LoVo (cell line): ENCODE data around the gene MPRIP.

Experiments
- DNase-seq: peaks from one replicate; pipeline ENCODE4 v3.0.0-alpha.2; 2016; ENCODE audit warnings: low spot score

MPRIP gene

DNA sequence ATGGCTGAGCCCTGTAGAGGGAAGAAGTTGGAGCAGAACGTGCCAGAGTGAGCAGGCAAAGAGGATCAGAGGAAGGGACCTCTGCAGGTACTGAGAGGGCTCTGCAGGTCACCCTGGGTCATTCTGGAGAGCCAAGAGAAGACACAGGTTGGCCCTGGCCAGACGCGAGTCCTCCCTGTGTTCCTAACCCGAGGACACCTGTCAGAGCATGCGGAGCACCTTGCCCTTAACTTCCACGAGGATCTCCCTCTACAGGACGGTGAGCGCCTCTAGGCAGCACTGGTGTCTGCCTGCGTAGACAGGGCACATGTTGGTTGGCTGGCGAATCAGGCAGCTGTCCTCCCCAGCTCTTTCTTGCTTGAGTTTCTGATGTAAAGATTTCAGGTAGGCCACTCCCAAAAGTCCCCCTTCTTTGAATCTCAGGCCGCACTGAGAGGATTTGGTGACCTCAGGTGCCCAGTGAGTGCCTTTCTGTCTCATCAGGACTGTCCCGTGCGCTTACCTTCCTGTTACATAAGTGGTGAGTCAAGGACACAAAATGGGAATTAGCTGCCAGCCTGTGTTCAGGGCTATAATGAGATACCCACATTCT lies 45.3 kb downstream of the MPRIP start:
- DNase-seq, result no peak

DNA sequence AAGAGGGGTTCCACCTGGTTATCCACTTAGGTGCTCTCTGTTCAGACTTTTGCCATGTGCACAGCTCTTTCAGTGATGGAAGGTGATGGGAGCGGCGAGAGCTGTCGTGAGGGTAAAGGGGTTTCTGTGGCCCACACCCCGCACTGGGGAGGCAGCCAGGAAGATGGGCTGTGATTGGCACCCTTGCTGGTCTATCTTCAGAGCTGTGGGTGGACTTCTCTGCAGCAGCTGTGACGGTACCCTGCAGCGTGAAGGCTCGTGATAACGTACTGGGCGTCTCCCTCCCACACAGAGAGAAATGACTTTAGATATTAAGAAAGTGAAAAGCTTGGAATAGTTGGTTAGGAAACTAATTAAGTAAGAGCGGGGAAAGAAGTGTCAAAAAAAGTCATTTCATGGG lies 45.8 kb downstream of the MPRIP start:
- DNase-seq, result no peak

DNA sequence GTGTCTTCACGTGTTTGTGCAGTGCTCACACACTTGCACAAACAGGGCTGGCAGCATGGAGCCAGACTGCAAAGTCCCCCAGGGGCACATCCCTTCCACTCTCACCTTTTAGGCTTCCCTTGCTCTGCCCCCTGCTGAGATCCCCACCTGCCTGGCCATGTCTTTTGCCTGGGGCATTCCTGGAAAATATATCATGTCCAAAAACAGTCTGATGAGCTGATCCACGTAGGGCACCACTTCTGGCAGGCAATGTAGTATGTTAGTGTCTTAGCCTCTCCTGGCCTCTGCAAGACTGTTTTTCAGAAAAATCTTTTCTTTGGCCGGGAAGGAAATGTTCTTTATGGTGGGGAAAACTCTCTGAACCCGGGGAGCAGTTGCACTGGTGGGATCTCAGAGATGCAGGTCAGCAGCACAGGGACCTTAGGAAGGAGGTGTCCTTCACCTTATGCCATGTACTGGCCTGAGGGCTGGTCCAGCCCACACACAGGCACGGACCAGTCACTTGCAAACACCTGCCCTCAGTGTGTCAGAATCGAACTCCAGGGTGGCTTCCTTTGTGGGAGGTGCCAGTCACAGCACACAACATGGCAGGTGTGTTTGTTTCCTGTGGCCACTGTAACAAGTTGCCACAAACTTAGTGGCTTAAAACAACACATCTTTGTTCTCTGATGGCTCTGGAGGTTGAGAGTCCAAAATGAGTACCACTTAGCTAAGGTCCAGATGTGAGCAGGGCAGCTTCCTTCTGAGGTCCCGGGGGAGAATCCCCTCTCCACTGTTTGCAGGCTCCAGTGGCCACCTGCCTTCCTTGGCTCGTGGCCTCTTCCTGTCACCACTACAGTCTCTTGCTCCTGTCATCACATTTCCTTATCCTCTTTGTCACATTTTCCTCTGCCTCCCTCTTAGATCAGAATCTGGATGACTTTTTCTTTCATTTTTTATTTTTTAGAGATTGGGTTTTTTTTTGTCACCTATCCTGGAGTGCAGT lies 46.6 kb downstream of the MPRIP start:
- no peak for DNase-seq

DNA sequence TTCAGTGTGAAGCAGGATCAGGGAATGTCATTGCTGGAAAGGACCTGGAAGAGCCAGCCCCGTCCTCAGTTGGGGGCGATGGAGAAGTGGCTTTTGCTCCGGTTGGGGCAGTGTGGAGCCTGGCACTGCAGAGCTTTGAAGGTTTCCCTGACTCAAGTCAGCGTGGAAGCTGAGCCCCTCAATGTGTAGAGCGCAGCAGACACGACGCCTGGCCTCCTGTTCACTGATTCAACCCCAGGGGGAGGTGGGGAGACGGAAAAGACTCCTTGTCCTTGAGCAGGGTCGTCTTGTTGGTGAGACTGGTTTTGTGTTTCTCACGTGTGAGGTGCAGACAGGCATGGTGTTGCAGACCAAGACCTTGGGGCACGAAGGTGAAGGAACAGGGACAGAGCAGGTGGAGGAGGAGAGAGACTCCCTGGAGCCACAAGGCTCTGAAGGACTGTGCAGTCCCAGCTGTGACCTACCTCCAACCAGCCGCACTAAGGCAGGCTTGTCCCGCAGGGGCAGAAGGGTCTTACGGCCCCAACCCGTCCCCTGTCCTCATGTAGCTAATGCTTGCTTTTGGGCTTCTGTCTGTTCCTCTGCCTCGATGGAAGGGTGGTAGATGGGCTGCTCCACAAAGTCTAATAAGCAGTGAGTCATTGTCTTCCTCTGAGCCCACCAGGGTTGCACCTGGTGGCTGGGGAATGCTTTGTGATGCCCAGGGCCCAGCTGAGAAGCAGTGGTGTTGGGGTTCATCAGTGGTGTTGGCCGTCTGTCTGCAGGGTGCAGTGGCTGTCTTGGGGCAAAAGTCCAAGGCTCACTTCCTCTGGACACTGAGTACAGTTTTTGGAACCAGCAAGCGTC lies 47.8 kb downstream of the MPRIP start:
- DNase-seq, result no peak

DNA sequence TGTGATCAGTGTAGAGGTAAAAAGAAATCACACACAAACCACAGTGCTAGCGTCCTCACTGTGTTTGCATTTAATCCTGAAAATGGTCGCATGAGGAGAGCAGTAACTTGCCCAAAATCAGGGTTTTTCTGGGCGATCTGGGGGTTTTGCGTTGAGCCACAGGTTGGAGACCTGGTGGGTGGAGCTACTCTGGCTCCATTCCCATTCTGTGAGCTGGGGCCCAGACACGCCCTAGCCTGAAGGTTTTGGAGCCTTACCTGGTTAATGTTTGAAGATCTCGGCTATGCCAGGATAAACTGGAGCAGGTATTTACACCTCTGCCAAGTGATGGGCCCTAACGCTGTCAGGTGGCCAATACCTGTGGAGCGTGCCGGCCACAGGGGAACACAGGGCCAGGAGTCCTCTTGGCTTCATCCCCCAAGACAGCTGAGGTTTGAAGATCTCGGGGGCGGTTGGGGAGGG lies 48.4 kb downstream of the MPRIP start:
- DNase-seq, result peak; percentile 82

DNA sequence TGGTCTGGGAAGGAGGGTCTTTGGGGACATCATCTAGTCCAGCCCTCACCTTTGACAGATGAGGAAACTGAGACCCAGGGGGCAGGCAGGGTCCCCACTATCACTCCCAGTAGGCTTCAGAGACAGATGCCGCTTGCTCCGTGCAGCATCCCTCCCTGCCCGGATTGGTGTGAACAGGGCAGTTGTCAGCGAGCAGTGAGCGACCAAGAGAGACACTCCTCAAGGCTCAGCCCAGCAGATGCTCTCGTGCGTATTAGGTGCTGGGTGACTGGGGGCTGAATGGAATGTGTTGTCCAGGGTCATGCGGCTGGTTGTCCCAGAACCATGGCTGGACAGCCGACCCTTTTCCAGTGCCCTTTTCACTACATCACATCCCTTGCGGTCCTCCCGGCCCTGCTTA lies 49.0 kb downstream of the MPRIP start:
- DNase-seq, result no peak

DNA sequence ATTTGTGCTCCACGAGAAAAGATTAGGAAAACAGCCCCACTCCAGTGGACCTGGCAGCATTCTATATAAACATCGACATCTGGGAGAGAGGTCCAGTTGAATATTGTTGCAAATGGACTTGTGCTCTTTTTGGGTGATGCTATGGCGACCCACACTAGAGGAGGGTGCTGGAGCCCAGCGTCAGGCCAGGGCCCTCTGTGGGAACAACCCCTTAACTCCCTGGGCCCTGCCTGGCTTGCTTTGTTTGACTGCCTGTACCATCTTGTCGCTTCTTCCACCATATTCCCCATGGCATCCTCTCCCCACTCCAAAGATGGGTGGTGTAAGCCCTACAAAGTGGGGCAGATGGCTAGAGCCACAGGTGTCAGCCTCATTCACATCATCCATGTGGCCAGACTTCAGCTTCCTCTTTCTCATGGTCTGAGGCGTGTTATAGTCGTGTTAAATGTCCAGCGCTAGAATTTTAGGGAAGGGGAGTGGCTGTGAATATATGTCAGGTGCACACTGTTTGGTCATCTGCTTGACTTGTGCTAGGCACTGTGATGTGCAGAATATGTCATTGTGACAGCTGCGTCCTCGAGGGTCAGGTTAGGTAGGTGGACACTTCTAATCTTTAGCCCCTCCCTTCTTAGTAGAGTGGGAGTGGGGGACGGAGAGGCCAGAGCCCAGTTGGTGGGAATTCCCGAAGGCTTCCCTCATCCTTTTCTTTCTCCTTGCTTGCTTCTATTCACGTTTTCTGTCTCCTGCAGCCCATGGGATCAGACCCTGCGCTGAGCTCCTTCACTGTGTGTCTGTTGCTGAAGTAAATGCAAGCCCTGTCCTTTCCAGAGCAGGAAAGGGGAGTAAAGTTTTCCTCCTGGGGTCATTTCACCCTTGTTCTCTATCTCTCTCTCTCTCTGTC lies 49.8 kb downstream of the MPRIP start:
- DNase-seq, result no peak

DNA sequence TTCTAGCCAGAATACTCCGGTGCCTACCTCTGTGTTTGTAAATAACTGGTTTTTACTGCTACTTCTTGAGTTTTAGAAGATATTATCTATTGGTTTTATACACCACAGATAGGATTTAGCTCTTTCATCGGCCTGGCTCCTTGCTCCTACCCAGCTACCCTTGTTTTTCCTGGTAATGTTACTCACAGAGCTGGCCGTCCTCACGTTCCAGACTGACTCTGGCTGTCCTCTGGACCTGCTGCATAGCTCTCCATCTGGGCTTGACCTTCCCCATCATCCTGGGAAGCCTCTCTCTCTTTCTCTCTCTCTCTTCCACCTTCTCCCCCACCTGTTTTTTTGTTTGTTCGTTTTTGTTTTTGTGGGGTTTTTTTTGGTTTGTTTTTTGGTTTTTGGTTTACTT lies 51.5 kb downstream of the MPRIP start:
- DNase-seq, result no peak

DNA sequence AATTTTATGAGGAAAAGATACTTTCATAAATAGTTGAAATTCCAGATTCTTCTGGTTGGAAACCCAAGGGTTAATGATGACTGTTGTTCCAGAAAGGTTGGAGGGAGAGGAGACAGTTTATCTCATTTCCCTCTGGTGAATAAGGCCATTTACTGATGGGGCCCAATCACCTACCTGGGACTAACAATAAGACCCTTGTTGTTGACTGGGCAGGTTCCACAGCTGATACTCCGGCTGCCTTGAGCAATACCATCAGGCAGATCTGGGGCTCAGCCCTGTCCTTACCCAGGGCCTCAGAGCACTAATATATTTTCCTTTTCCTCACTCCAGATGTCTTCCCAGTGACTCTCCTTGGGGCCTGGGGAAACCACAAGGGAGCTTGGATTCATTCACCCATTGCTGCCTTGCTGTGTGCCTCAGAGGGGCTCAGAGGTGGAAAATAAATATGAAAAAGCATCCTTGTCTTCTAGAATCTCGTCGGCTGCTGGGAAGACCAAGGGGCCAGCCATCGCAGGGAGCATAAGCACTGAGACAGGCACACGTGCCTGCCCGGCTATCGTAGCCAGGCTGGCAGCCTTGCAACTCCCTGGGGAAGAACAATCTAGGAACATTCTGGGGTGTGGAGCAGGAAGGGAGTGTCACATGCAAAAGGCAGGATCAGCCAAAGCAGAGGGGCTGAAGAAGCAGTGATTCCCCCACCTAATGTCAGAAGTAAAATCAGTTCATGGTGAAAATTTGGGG lies 54.4 kb downstream of the MPRIP start:
- no peak for DNase-seq

DNA sequence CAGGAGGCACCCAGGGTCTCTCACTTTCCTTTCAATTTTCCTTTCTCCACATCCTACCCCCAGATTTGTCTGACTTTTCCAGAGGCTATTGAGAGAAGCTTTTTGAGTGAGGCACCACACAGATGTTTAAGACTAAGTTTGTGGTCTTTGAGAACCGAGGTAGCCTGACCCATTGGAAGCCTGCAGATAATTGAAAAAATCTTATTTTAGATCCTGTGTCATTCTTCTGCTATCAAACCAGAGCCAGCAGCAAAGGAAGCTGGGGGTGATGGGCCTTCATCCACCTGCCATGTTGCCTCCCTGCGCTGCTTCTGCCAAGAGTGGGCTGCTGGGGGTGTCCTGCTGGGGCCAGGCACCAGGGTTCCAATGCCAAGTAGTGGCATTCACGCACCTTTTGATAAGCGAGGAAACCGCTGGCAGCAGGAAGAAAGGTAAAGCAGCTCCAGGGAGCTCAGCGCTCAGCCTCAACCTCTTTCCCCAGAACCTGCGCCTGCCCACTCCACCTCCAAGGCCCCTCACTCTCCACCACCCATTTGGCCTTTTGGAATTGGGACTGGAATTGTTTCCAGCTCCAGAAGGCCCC lies 55.6 kb downstream of the MPRIP start:
- no peak for DNase-seq

DNA sequence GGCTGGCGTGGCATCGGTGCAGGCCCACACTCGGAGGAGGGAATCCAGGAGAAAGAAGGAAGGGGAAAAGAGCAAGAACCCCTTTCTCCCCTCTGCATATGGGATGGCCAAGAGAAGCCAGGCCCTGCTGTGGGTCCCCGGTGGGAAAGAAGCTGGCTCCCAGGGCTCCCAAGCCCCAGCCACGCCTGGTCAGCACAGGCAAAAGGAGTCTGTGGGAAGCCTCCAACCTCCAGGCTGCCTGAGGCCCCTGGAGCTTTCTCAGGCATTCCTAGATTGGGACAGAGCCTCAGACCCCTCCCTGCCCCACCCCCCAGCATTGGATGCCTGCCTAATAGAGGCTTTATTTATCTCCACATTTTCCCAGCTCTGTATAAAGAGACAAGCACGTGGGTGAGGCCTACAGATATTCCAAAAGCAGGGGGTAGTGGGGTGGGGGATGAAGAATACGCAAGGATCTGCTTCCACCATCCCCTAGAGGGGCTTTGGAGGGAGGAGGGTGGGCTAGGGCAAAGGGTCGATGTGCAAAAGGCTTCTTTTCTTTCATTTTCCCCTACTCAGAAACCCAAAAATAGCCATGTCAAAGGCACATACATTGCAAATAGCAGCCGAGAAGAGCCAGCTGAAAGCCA lies 56.4 kb downstream of the MPRIP start:
- DNase-seq, result no peak

DNA sequence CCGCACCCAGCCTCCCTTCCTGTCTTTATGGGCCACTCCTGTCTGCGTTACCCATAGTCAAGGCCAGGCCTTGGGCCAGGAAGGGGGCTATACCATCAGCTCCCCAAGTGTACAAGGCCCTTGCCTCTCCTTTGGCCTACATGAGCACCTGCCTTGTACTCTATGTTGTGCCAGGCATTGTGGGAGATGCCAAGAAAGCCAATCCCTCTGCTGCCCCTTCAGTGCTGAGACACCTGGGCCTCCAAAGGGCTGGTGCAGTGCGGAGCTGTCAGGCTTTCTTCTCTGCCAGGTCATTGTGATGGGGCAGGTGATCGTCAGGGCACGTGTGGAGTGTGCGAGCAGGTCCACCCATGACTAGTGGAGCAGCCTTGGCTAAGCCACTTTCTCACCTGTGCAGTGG lies 59.9 kb downstream of the MPRIP start:
- no peak for DNase-seq

DNA sequence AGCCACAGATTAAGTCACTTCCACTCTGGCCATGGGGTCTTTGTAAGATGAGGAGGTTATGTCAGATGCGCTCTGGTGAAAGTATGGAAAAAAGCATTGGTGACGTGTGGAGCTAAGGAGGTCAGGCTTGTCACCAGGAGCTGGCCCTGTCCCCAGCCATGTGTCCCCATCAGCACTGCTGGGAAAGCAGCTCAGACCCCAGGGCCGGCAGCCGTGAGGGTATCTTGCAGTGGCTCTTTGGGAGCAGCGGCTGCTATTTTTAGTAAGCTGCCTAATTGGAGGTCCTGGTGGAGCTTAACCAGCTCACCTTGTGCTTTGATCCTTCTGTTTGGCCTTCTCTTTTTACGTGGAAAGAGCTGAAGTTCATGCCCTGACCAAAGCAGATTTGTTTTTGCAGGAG lies 60.9 kb downstream of the MPRIP start:
- DNase-seq, result no peak

DNA sequence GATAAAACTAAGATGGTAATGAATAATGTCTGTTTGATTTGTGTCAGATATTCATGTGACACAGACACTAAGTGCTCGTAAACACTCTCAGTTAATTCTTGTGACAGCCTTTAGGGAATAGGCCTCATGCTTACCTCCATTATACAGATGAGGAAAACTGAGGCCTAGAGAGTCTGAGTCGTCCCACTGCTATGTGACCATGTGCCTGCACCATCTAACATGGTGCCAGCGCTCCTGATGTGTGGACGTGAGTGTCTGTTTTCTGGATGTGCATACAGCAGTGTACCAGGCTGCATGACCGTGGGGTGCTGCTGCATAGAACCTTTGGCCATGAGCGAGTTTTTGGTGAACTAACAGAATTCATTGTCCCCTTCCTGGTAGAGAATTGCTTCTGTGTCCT lies 61.8 kb downstream of the MPRIP start:
- DNase-seq, result no peak

DNA sequence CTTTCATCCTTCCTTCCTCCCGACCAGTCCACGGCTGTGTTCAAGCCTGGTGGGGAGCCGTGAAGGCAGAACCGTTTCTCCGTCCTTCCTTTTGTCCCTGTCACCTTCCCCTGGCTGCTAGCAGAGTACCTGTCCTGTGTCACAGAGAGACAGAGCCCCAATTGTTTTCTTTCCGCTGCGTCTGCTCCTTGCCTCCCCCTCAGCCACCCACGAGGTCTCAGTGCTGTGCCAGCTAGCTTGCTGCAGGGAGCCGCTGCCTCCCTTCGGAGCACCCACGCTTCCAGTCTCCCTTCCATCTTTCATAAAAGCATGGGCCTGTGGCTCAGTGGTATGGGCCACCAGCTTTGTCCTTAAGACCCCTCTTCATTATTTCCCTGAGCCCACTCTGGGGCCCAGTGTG lies 62.2 kb downstream of the MPRIP start:
- DNase-seq, result no peak

DNA sequence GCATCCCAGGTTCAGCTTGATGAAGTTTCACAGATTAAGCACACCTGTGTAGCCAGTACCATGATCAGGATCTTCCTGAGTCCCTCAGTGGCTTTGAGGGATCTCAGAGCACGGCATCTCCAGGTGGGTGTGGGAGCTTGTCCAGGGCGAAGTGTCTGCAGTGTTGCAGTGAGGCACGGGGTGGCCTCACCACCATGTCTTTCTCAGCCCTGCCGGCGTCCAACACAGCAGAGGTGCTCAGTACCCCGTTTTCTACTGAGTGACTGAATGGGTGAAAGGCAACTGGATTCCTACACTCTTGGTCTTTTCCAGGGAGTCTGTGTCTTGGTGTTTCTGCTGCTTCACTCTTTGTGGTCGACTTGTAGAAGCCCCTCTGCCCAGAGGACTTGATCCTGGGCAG lies 63.7 kb downstream of the MPRIP start:
- DNase-seq, result no peak

DNA sequence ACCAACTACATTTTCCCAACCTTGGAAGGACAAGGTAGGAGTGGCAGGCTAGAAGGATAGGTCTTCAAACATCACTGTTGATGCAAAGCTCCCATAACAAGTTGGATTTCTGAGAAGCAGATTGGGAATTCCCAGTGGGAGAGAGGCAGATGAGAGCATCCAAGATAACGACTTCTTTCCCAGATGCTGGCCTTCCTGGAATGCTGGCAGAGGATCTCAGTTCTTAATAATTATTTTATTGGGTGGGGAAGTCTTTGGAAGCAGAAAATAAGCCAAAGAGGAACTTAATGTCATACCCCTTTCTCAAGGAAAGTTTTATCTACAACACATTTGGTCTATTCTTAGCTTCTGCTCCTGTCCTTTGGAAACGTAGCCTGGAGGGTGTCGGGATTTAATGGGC lies 64.5 kb downstream of the MPRIP start:
- DNase-seq, result no peak

DNA sequence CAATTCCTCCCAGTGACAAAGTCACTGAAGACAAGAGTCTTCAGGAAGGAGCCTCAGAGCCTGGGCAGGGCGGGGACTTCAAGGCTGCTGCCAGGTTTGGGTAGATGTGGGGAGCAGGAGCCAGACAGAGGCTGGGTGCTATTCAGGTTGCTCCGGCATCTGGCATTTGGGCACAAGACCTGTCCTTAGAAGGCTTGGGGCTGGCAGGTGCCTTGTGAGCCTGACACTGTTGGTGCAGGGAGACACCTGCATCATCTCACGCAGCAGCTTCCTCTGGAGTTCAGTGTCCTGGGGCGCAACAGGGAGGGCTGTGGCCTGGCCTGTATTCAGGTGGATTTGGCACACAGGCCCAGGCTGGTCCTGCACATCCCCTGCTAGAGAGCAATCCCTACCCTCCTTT lies 65.0 kb downstream of the MPRIP start:
- DNase-seq, result no peak

DNA sequence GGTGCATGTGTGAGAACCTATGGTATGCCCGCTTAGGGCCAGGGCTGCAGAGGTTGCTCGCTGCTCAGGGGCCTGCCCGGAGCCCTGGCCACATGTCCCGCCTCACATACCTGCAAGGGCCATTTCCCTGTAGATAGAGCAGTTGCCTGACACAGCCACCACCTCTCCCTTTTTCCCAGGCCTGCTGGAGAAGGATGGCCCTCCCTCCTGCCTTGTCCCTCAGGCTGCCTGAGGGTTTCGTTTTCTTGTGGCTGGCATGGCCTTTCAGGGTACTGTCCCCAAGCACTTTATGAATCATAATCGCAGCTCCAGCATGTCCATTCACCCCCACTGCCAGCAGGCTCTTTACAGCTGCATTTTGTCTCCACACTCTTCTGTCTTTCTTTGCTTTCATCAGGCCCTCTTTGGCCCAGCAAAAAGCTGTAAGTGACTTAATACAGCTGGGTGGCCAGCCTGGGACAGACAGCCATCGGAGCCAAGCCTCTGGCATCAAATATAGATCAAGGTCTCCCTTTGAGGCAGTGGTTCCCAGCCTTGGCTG lies 65.7 kb downstream of the MPRIP start:
- DNase-seq, result no peak
